K562 (cell line): ENCODE results near the gene SH2D7. TPM values are rescaled to one million over a fixed set of nuclear protein-coding genes. Genes with fewer than 3 reads are reported as not detected.

Source experiments
- ATAC-seq: fragments of 200-7000 bp; cut with Tn5 transposase; 3 replicates; pipeline ENCODE4 v1.9.1; 2020; ENCODE audit warnings: moderate library complexity
- BruUV-seq: library from RNA; stranded (reverse); fragments of 400-500 nt; replicated peaks from 2 replicates; lab custom pipeline; 2021; lab: Mats Ljungman, UMichigan
- CTCF ChIA-PET: fragments of 300-600 bp; formaldehyde crosslinking; extraction: SDS; loops from one replicate; lab custom pipeline; 2021; ENCODE audit warnings: low intra/inter-chr PET ratio; lab: Yijun Ruan, JAX
- POLR2A ChIA-PET: fragments of 300-600, 350-650 bp; sonication (Branson Sonifier 250); formaldehyde crosslinking; extraction: SDS; loops from one replicate; lab custom pipeline; 2021; ENCODE audit warnings: antibody characterized with exemption, inconsistent platforms; lab: Yijun Ruan, JAX
- DNase-seq, 4 experiments: peaks; one replicate each; pipeline versions ENCODE4 v3.0.0 to v3.0.0-alpha.2; 2011 to 2018; ENCODE audit warnings: low spot score in 3 of 4, mixed read lengths in 3 of 4; ENCODE audit errors: extremely low read depth in 1 of 4
- FAIRE-seq: peaks from 2 replicates; lab custom pipeline; 2011; peaks lifted over from hg19 to GRCh38; lab: Jason Lieb, UNC
- H2AFZ ChIP-seq: 2 replicates; pipeline ENCODE4 v1.6.0; 2011; ENCODE audit warnings: low read depth, low read length, control low read depth, inconsistent platforms
- H3K27ac ChIP-seq: fragments of 200-600 bp; 3 replicates; pipeline ENCODE4 v1.8.0; 2011; ENCODE audit warnings: low read depth, mild to moderate bottlenecking, control low read depth, inconsistent platforms, low read length, moderate library complexity, mixed read lengths; ENCODE audit errors: extremely low read depth
- H3K27me3 ChIP-seq, 2 experiments: fragments of 300-600 bp in 1 of 2; 2 replicates in 1 of 2; 3 replicates in 1 of 2; pipeline versions ENCODE4 v1.6.0 to v1.8.0; 2011; ENCODE audit warnings: inconsistent platforms in 2 of 2, low read length in 2 of 2, mild to moderate bottlenecking in 1 of 2, mixed read lengths in 1 of 2, moderate library complexity in 1 of 2; ENCODE audit not compliant: control insufficient read depth in 2 of 2, insufficient read depth in 2 of 2
- H3K36me3 ChIP-seq: fragments of 300-600 bp; 3 replicates; pipeline ENCODE4 v1.8.0; 2011; ENCODE audit warnings: mild to moderate bottlenecking, low read length, inconsistent platforms; ENCODE audit not compliant: control insufficient read depth, insufficient read depth
- H3K4me1 ChIP-seq, 2 experiments: fragments of 200-600 bp in 1 of 2; replicated peaks in 1 of 2; 2 replicates in 1 of 2; 3 replicates in 1 of 2; pipeline versions ENCODE4 v1.5.1 to v1.8.0; 2011; ENCODE audit warnings: inconsistent platforms in 2 of 2, low read length in 2 of 2, mild to moderate bottlenecking in 1 of 2, mixed read lengths in 1 of 2, moderate library complexity in 1 of 2; ENCODE audit not compliant: control insufficient read depth in 2 of 2, insufficient read depth in 2 of 2
- H3K4me2 ChIP-seq: 2 replicates; pipeline ENCODE4 v1.6.1; 2011; ENCODE audit warnings: low read length, control low read depth, inconsistent platforms, mixed read lengths; ENCODE audit not compliant: insufficient read depth
- H3K4me3 ChIP-seq: fragments of 200-600 bp; sonication (generic), shearing (Covaris generic); 2 replicates; pipeline ENCODE4 v1.5.1; 2016; ENCODE audit warnings: control low read depth, inconsistent platforms
- H3K79me2 ChIP-seq: fragments of 200-600 bp; 3 replicates; pipeline ENCODE4 v1.8.0; 2011; ENCODE audit warnings: low read length, inconsistent platforms; ENCODE audit not compliant: control insufficient read depth, insufficient read depth
- H3K9ac ChIP-seq, 2 experiments: 2 replicates each; pipeline versions ENCODE4 v1.6.0 to v1.6.1; 2011; ENCODE audit warnings: low read depth in 2 of 2, low read length in 2 of 2, control low read depth in 1 of 2, inconsistent platforms in 1 of 2, mild to moderate bottlenecking in 1 of 2, mixed read lengths in 1 of 2; ENCODE audit not compliant: insufficient read depth in 1 of 2
- H3K9me1 ChIP-seq: one replicate; pipeline ENCODE4 v1.6.0; 2011; ENCODE audit warnings: inconsistent platforms, mild to moderate bottlenecking, low read length, moderate library complexity; ENCODE audit not compliant: control insufficient read depth, insufficient read depth
- H3K9me3 ChIP-seq: replicated peaks from 2 replicates; pipeline ENCODE4 v1.5.1; 2011; ENCODE audit warnings: low read depth, low read length, inconsistent platforms; ENCODE audit not compliant: control insufficient read depth, insufficient read depth
- H4K20me1 ChIP-seq: replicated peaks from 2 replicates; pipeline ENCODE4 v1.6.1; 2011; ENCODE audit warnings: low read length, inconsistent platforms, mixed read lengths; ENCODE audit not compliant: control insufficient read depth, insufficient read depth
- BRCA1 ChIP-seq, 2 experiments: fragments of 450-650 bp in 1 of 2; sonication (generic) in 1 of 2; formaldehyde crosslinking in 1 of 2; IDR thresholded peaks; 2 replicates each; pipeline versions ENCODE4 v1.5.0 to v1.6.1; 2017 to 2020; ENCODE audit warnings: mild to moderate bottlenecking in 1 of 2, missing genetic modification reagents in 1 of 2
- E2F4 ChIP-seq: sonication (generic); formaldehyde crosslinking; IDR thresholded peaks from 2 replicates; pipeline ENCODE4 v1.8.0; 2022; ENCODE audit warnings: mild to moderate bottlenecking, low read depth, missing genetic modification reagents
- HDAC6 ChIP-seq: IDR thresholded peaks from 2 replicates; pipeline ENCODE4 v1.6.1; 2012; ENCODE audit warnings: low read depth, mild to moderate bottlenecking, control low read depth, inconsistent platforms, low read length, moderate library complexity
- HMG20A ChIP-seq: fragments of 450-650 bp; formaldehyde crosslinking; conservative IDR thresholded peaks from 2 replicates; pipeline ENCODE4 v1.4.0; 2020; ENCODE audit warnings: mild to moderate bottlenecking, mixed read lengths
- HMGN3 ChIP-seq: IDR thresholded peaks from 2 replicates; pipeline ENCODE4 v1.6.1; 2011; ENCODE audit warnings: borderline replicate concordance, low read depth, mild to moderate bottlenecking, mixed read lengths, low read length; ENCODE audit not compliant: insufficient read length; ENCODE audit errors: extremely low read depth
- PHF8 ChIP-seq: fragments of 200-600 bp; sonication (generic); IDR thresholded peaks from 2 replicates; pipeline ENCODE4 v1.6.1; 2012; ENCODE audit warnings: mixed run types, mild to moderate bottlenecking, inconsistent platforms, low read length, moderate library complexity, borderline replicate concordance
- TEAD1 ChIP-seq, 2 experiments: fragments of 450-650 bp in 1 of 2; sonication (generic) in 1 of 2; formaldehyde crosslinking; IDR thresholded peaks; 2 replicates each; pipeline versions ENCODE4 v1.4.0 to v1.8.0; 2020 to 2022; ENCODE audit warnings: mild to moderate bottlenecking in 2 of 2, missing genetic modification reagents in 1 of 2
- ZBTB2 ChIP-seq: fragments of 450-650 bp; IDR thresholded peaks from 2 replicates; pipeline ENCODE4 v1.6.1; 2016; ENCODE audit warnings: antibody characterized with exemption
- ZBTB49 ChIP-seq: sonication (generic); formaldehyde crosslinking; IDR thresholded peaks from 2 replicates; pipeline ENCODE4 v1.8.0; 2022; ENCODE audit warnings: missing genetic modification reagents, mild to moderate bottlenecking, borderline replicate concordance
- ZNF316 ChIP-seq: fragments of 450-650 bp; IDR thresholded peaks from 2 replicates; pipeline ENCODE4 v1.6.1; 2016
- ZNF324 ChIP-seq: fragments of 250-450 bp; sonication (Bioruptor Pico); IDR thresholded peaks from 2 replicates; pipeline ENCODE4 v1.4.0; 2020; ENCODE audit warnings: mild to moderate bottlenecking
- ZNF431 ChIP-seq: sonication (generic); formaldehyde crosslinking; IDR thresholded peaks from 2 replicates; pipeline ENCODE4 v1.8.0; 2022; ENCODE audit warnings: mild to moderate bottlenecking, missing genetic modification reagents
- WGBS: fragments of 100-300 bp; shearing (Covaris generic); methylation state at CpG from one replicate; pipeline ENCODE4 v1.1.6; 2016; ENCODE audit warnings: low coverage, mixed read lengths; ENCODE audit not compliant: insufficient coverage; ENCODE audit errors: missing lambda C conversion rate; 5-methylcytosine and 5-hydroxymethylcytosine counted together
- in situ Hi-C: fragments of 300-500 bp; cut with MboI; formaldehyde crosslinking; loops from 4 replicates; pipeline ENCODE4 v1.15.0; 2018; ENCODE audit warnings: inconsistent platforms, mixed read lengths
- intact Hi-C: fragments of 100-400 bp; cut with micrococcal nuclease; formaldehyde crosslinking; loops from 2 replicates; pipeline ENCODE4 v1.14.2; 2022
- polyA plus RNA-seq, 8 experiments: library from polyadenylated mRNA; depleted of rRNA in 4 of 8; stranded (reverse) in 5 of 8; unstranded in 3 of 8; fragments of >200 nt; fragmentation: Nextera tagmentation in 2 of 8; fragmentation: Illumina TruSeq in 1 of 8; extraction: Ambion mirVana in 2 of 8; extraction: Trizol in 1 of 8; gene quantifications; 2 replicates each; pipeline versions ENCODE4 v1.2.1 to v1.2.3, GENCODE V29; 2011 to 2014; ENCODE audit warnings: inconsistent platforms in 1 of 8, missing spikeins in 1 of 8
- total RNA-seq, 7 experiments: library from RNA; depleted of rRNA in 6 of 7; stranded (reverse); fragments of >200 nt in 6 of 7; fragmentation: Illumina TruSeq in 2 of 7; extraction: Trizol in 2 of 7; gene quantifications; 2 replicates each; pipeline versions ENCODE4 v1.2.1 to v1.2.3, GENCODE V29; 2011 to 2021; ENCODE audit warnings: low replicate concordance in 1 of 7

SH2D7 gene
- total and polyA plus RNA-seq, 9 of the 15 experiments (the other 6 are each of a cell fraction or from before 2014, with no cell fraction given) = not detected

- no peaks in the 10 kb centered on the region; the same call in 1 of the 2 replicates for H4K20me1 ChIP-seq
- in situ Hi-C loops = no loop called here
These were observed 50.0 kb downstream of the SH2D7 start for GRCh38 chr15:78142332-78142731.

More at GRCh38 chr15:78142332-78142731, 50.0 kb downstream of the SH2D7 start:
- Histone ChIP-seq H3K4me3 (no peak overlapping the region), H3K79me2 (no peaks in the 10 kb centered on the region), H3K27me3 (no peaks in the 10 kb centered on the region), H3K27ac (no peak overlapping the region), H2AFZ (no peak overlapping the region), H3K9ac (no peak overlapping the region), H3K9me3 (no peaks in the 10 kb centered on the region), H3K4me1 (peaks cover 5 to 9% of the 10 kb centered on the region in 2 experiments; a peak in 3 of 5 replicates), H3K9me1 (no peaks in the 10 kb centered on the region), H3K4me2 (no peak overlapping the region), H3K36me3 (no peaks in the 10 kb centered on the region)
- ChIA-PET POLR2A (interaction anchor here (0.6 to 0.7 kb wide), 2 partner anchors 335 to 963 kb away, joined by 3 read pairs; no protein-coding TSS in a partner anchor), CTCF (no interaction called here)
- DNase-seq (no peak), ATAC-seq (no peak; the same call in 2 of the 3 replicates), FAIRE-seq (no peak)
- TF ChIP-seq BRCA1 (IDR thresholded peaks at IDR 0.05) (no peak), BRCA1 (CRISPR knock-in tag; IDR thresholded peaks at IDR 0.05) (no peak), ZNF316 (no peak), TEAD1 (CRISPR knock-in tag; IDR thresholded peaks at IDR 0.05) (no peak), ZBTB2 (no peak), HMG20A (no peak), E2F4 (CRISPR knock-in tag) (no peak), HMGN3 (no peak), HDAC6 (no peak), ZNF431 (CRISPR knock-in tag) (no peak), ZNF324 (no peak), PHF8 (no peak), ZBTB49 (CRISPR knock-in tag) (no peak)
- BruUV-seq = no TSS peak
- intact Hi-C loops = no loop called here
- 51% methylated on average over 3 of the region's 3 CpGs for WGBS
